NCI-H2029 (cell line): ENCODE data around the gene ITGB3.
"Not testable (repeated sequence)": the region's sequence is repeated elsewhere in the genome, so short reads cannot be mapped to it uniquely, and the experiment has no call there.

Experiments used
- DNase-seq: peaks from one replicate; lab custom pipeline; 2025; lab: John Stamatoyannopoulos, UW

Gene ITGB3

GRCh38 chr17:47223007-47223406, 30.6 kb upstream of the ITGB3 start:
- DNase-seq = no peak

DNA sequence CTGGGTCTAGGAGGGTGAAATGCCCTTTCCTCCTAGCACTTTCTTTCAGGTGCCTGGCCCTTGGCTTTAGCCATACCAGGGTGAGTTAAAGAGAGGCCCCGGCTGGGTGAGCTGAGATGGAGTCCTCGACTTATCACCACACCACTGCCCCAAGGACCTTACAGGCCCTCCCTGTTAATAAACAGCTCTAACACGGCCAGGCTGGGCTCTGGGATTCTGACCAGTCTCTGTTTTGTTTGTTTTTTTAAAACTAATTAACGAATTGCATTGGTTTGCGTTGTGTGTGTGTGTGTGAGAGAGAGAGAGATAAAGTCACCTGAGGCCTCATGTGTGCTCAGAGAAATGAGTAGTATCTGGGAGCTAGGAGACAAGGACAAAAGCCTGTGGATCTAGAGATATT, 30.2 kb upstream of the ITGB3 start:
- DNase-seq = no peak

DNA sequence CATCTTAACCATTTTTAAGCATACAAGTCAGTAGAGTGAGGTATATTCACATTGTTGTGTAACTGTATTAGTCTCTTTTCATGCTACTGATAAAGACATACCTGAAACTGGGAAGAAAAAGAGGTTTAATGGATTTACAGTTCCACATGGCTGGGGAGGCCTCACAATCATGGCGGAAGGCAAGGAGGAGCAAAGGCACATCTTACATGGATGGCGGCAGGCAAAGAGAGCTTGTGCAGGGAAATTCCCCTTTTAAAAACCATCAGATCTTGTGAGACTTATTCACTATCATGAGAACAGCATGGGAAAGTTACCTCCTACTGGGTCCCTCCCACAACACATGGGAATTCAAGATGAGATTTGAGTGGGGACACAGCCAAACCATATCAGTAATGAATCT, 29.6 kb upstream of the ITGB3 start:
- DNase-seq = not testable (repeated sequence)

- DNase-seq = no peak
These were observed 28.7 kb upstream of the ITGB3 start for GRCh38 chr17:47224966-47225365.

- peak; percentile 4 for DNase-seq
These were observed 28.2 kb upstream of the ITGB3 start for GRCh38 chr17:47225436-47225858.

- DNase-seq = no peak
These were observed 27.5 kb upstream of the ITGB3 start for GRCh38 chr17:47225911-47226688.

- no peak for DNase-seq
These were observed 25.8 kb upstream of the ITGB3 start for GRCh38 chr17:47227862-47228261.

- DNase-seq = peak; percentile 50
These were observed 23.8 kb upstream of the ITGB3 start for GRCh38 chr17:47229535-47230443.

DNA sequence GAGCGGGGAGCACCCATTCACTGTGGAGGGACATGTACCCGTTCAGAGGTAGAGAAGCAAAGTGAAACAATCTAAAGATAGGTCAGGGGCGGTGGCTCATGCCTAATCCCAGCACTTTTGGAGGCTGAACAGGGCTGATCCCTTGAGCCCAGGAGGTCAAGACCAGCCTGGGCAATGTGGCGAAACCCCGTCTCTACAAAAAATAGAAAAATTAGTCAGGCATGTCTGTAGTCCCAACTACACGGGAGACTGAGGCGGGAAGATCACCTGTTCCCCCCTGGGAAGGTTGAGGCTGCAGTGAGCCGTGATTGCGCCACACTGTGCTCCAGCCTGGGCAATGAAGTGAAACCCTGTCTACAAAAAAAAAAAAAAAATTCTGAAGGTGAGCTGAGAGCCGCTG, 22.8 kb upstream of the ITGB3 start:
- DNase-seq = no peak

DNA sequence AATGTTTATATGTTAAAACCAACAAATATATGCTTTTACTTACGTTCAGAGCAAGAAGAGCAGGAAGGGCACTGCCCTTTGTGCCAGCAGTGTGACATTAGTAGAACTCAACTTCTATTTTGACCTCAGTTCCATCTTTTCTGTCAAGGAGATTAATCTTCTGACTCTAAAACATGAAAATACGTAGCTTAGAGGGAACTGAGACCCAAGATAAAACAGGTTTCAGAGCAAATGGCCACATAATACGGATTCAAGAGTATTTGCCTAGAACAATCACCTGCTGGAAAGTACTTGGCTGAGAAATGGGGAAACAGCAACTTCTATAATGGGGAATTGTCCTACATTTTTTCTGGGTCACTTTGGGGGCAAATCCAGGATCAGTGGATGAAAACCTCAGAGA, 22.3 kb upstream of the ITGB3 start:
- DNase-seq = no peak

DNA sequence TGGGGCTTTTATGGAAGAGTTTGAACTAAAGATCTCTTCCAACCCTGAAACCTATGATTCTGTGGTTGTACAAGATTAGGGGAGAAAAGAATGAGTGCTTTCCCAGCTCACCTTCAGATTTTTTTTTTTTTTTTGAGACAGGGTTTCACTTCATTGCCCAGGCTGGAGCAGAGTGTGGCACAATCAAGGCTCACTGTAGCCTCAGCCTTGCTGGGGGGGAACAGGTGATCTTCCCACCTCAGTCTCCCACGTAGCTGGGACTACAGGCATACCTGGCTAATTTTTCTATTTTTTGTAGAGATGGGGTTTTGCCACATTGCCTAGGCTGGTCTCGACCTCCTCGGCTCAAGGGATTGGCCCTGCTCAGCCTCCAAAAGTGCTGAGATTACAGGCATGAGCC, 21.8 kb upstream of the ITGB3 start:
- no peak for DNase-seq

GRCh38 chr17:47232465-47232864, 21.2 kb upstream of the ITGB3 start:
- DNase-seq = no peak

- no peak for DNase-seq
These were observed 18.1 kb upstream of the ITGB3 start for GRCh38 chr17:47235506-47235905.

GRCh38 chr17:47235923-47236322, 17.7 kb upstream of the ITGB3 start:
- DNase-seq = no peak

DNA sequence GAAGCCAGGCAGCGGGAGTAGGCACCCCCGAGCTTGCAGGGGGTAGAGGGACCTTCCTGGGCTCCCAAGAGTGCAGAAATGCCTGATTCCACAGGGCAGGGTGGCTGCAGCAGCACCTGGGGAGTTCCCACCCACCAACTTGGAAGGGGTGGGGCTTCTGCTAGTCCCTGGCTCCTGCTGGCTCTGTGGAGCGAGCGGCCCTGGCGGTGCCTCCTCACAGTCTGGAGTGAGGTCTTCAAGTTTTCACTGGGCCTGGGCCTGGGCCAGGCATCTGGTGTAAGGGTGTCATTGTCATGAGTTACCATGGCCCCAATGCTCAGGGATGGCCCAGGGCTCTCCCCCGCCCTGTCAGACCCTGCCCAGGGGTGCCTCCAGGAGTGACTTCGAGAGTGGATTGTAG, 15.8 kb upstream of the ITGB3 start:
- DNase-seq = no peak

DNA sequence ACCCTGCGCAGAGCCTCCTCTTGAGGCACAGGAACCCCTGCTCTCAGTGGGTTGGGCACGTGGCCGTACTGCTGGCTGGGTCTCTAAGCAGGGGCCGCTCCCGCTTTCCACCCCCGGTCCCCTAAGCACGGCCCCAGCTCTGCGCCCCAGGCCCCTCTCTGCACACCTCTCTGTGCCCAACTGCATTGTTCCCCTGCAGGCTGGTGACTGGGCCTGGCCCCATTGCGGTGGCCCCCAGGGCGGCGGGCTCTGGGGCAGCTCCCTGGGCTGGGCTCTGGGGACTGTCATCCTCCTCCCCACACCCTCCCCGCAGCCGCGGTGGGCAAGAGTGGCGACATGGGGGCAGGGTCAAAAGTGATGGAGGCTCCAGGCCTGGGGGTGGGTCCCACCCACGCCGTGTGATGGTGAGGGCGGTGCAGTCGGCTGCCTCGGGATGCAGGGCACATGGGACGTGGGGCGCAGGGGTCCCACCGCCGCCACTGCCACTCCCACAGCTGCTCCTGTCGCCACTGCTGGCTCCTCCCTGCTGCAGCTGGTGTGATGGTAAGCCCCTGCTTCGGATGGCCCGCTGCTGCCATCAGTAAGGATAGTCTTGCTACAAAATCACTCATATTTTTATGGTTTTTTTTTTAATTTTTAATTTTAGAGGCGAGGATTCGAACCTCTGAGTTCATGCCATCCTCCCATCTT, 15.2 kb upstream of the ITGB3 start:
- no peak for DNase-seq

- no peak for DNase-seq
These were observed 14.0 kb upstream of the ITGB3 start for GRCh38 chr17:47239619-47239966.

DNA sequence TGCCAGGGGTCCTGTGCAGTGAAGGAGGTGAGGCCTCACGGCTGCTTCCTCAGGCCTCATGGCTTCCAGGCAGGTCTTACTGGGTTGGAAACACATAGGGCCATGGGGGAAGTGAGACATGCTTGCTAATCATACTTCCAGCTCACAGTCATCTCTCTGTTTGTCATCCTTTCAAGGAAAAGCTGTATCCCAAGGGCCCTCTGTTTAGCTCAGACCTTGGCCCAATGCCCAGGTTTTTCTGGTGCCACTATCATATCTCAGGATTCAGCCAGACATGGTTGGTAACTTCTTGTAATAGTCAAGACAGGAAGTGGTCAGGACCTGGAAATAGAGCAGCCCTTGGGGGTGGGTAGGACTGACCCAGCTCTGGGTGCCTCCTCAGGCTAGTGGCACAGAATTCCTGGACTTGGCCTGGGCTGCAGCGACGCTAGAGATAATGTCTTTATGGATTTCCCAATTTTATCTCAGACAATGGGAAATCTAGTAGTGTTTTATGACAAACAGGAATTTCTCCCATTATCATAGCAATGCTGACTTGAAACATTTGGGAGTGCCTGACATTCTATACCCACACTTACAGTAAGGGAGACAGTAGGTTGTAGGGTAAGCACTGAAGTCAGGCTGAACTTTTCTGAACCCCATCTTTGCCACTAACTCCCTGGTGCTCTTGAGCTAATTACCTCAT, 13.5 kb upstream of the ITGB3 start:
- DNase-seq = peak; percentile 77

GRCh38 chr17:47240806-47241205, 12.8 kb upstream of the ITGB3 start:
- DNase-seq = no peak

- DNase-seq = no peak
These were observed 11.0 kb upstream of the ITGB3 start for GRCh38 chr17:47242648-47243047.

DNA sequence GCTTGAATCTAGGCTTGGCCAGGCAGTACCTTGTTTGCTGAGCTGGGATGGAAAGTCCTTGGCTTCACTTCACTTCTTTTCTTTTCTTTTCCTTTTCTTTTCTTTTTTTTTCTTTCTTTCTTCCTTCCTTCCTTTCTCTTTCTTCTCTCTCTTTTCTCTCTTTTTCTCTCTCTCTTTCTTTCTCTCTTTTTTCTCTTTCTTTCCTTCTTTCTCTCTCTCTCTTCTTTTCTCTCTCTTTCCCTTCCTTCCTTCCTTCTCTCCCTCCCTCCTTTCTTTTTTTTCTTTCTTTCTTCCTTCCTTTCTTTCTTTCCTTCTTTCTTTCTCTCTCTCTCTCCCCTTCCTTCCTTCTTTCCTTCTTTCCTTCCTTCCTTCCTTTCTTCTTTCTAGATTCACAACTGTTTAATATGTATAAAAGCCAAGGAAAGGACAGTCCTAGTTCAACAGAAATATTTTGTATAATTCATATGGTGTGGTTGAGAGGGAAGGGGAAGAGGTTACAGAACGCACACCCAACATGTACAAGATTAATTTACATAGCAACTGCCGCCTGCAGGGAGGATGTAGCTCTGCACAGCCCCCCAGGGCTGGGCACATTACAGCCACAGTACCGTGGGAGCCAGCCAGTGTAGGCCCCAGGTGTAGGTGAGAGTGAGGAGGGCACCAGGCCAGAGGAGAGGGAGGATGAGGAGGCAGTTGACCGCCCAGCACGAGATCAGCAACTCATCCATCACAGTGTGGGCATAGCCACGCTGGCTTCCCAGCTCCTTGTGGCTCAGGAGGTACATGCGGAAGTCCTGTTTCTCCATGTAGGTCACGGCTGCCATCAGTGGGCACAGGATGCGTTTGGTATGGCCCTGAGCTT, 9.7 kb upstream of the ITGB3 start:
- DNase-seq = no peak
